LHCN-M2 (cell line): ENCODE data around the gene ASB13. TPM values are rescaled to one million over a fixed set of nuclear protein-coding genes. Genes with fewer than 3 reads are reported as not detected.
A peak's percentile ranks its signal among the peaks of the same experiment; 100 is the strongest.
"Not testable (repeated sequence)": the region's sequence is repeated elsewhere in the genome, so short reads cannot be mapped to it uniquely, and the experiment has no call there.

Experiments
- DNase-seq: peaks from one replicate; pipeline ENCODE4 v3.0.0-alpha.2; 2012; ENCODE audit warnings: low read depth
- total RNA-seq: library from RNA; depleted of rRNA; stranded (reverse); fragments of >200 nt; gene quantifications from 2 replicates; pipeline ENCODE4 v1.2.3, GENCODE V29; 2014

The ASB13 gene
- total RNA-seq, 1 experiment from 2014 or later, result 9.5 TPM

DNA sequence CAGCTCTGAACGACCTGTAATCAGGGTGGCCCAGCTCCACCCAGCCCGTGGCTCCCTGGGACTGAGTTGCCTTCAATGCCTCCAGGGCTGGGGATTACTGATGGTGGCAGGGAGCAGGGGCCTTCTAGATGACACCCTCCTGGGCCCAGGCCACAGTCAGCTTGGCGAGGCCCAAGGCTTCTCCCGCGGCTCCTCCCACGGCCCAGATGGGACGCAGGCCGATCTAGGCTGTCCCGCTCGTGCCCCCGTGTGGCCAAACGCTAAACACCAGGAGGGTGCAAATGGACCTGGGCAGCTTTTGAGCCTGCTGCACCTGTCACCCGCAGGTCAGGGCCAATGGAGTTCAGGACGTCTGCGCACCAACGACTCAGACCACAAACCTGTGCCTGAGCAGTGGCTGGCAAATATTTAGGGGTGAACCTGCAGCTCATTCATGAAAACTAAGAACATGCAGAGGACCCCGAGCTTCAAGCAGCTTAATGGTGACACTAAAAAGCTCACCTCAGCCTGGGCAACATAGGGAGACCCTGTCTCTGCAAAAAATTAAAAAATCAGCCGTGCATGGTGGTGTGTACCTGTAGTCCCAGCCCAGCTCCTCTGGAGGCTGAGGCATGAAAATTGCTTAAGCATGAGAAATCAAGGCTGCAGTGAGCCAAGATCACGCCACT lies 43.2 kb downstream of the ASB13 start:
- DNase-seq, result peak; percentile 74

DNA sequence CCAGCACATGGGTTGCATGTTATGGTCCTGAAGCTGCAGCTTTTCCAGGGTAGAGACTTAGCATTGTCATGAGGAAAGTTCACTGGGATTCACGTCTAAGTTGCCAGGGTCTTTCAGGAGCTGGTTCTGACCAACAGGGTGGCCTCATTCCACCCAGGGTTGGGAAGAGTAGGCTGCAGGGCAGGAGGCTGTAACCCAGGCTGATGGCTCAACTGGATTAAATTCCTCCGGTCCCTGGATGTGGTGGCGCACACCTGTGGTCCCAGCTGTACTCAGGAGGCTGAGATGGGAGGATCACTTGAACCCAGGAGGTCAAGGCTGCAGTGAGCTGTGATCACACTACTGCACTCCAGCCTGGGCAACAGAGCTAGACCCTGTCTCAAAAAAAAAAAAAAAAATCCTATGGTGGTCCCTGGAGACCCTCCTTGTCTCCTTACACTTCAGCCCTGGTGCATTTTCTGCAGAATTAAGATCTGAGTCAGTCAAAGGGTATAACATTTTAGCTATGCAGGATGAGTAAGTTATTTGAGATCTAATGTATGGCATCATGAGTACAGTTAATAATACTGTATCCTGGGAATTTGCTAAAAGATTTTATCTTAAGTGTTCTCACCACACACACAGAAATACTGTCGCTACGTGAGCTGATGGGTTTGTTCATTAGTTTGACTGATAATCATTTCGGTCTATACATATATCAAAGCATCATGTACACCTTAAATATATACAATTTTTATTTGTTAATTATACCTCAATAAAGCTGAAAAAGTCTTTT lies 44.0 kb downstream of the ASB13 start:
- DNase-seq, result no peak

DNA sequence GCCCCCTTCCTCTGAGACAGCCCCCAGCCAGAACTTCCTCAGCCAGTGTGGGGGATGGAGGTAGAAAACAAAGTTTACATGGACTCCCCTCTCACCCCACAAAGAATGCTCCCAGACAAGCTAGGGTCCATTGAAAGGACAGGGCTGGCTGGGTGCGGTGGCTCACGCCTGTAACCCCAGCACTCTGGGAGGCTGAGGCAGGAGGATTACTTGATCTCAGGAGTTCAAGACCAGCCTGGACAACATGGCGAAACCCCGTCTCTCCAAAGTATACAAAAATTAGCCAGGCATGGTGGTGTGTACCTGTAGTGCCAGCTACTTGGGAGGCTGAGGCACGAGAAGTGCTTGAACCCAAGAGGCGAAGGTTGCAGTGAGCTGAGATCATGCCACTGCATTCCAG lies 45.0 kb downstream of the ASB13 start:
- DNase-seq, result not testable (repeated sequence)

DNA sequence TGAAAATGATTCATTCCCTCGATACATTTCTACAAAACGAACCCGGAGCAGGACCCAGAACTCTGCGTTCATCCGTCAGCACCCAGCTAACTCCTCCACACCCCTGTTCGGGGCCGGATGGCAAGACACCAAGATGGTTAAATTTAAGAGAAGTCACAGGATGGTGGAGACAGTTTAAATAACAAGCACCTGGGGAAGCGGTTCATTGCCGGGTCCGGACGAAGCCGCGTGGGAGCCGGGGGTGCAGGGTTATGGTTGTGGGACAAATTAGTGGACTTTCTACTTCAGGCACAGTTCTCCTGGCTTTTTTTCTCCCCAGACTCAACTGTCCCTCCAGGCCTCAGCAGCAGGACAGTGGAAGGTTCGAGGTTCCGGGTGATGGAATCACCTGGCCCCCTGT lies 45.4 kb downstream of the ASB13 start:
- DNase-seq, result no peak

DNA sequence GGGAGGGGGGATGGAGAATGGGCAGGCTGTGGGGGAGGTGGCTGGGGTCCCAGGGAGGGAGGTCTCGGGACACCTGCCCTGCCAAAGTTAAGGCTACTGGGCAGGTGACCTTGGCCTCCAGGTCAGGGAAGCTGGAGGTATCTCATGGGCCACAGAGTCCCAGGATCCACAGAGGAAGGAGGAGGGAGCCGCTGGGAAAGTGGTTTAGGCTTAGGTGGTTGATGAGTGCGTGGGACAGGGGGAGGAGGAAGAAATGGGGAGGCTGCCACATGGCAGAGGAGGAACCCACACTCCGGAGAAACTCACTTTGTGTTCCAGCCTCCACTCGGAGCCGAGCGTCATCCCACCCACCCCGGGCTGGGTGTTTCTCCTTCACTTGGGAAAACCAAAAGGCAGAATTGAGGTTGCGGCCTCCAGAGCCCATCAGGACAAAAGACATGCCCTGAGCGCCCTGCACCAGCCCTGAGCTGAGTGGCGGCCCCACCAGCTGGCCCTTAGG lies 46.1 kb downstream of the ASB13 start:
- no peak for DNase-seq

DNA sequence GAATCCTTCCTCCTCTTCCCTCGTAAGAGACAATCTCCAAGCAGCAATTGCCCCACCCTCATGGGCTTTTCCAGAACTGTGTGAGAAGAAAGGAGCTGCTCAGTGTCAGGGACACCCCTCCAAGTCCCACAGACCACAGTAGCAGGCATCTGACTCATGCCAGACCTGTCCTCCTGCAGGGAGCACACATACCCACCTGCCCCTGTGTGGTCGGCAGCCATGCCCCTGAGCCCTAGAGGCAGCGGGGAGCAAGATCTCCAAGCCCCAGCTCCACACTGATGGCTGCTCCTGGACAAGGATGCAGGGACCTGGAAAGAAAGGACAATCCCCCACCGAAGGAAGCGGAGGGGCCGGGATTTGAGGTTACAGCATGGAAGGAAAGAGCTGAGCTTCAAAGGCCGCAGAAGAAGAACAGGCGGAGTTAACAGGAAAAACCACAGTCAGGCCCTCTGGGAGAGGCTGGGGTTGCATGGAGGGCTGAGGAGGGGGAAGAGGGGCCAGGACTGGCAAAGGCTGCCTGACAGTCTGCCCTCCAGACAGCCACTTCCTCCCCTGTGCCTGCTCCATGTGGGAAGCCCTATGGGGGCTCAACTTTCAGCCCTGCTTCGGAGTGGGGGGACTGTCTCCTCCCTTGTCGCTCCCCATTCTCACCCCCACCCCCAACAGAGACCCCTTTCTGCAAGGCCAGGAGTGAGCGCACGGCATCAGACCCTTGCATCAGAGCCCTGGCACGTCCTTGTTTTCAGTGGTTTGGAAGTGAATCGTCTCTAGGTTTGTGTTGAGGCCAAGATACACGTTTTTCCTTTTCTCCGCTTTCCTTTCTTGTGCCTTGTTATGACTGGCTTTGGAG lies 46.8 kb downstream of the ASB13 start:
- no peak for DNase-seq

DNA sequence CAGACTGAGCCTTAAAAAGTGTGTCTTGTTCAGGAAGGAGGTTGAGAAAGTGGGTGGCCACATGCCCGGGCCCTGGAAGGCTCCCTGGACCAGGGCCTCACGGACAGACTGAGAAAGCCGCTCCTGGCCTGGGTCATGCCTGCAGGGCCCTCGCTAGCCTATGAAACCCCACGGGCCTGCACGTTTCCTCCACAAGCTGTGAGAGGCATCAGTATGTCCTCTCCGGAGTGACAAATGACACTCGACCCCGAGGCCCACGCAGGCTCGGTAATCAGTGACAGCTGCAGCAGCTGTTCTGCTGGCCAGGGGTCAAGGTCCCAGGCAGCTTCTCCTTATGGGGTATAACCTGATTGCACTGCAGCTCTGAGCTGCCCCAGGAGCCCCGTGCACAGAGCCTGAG lies 47.6 kb downstream of the ASB13 start:
- no peak for DNase-seq

DNA sequence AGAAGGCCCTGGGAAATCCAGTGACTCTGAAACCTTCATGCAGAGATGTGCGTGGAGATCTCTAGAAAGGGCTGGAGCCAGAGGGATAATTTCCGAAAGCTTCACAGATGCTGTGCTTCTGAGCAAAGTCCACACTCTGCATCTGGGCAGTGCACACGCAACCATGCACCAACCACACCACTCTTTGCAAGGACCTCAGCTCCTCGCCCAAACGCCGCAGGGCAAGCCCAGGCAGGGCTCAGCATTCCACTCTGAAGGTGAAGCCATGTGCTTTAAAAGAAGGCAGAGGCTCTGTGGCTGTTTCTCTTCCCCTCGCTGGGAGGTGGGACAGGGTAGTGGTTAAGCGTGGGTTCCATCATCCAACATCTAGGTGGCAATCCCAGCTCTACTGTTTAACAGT lies 48.4 kb downstream of the ASB13 start:
- DNase-seq, result no peak

DNA sequence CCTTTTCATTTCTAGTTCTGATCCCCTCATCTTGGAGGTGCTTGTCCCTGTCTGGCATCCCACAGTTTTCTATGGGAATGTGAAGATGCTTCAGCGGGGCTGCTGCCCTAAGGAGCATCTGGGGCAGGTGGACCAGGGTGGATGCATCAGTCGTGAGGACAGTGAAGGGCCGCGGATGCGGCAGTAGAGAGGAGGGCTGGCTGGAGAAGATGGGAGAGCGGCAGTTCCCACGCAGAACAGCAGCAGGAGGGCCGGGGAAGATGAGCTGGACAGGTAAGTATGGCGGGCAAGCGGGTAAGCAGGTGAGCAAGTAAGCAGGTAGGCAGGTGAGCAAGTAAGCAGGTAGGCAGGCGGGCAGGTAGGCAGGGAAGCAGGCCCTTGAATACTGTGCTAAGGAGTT lies 48.9 kb downstream of the ASB13 start:
- no peak for DNase-seq

DNA sequence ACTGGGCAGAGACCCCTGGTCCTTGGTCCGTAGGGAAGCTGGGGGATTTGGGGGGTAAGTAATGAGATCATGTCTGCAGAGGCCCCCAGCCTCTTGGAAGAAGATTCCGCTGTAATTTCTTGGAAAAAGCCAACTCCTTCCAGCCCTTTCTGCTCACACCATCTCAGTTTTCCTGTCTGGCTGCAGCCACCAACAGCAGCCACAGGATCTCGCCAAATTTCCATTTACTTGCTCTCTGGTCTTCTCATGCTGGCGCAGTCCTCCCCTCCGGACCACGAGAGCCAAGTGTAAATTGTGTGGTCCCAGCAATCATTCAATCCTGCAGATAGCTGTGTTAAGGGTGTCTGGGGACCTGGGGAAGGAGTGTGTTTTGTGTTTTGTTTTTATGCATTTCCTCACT lies 49.6 kb downstream of the ASB13 start:
- DNase-seq, result no peak

DNA sequence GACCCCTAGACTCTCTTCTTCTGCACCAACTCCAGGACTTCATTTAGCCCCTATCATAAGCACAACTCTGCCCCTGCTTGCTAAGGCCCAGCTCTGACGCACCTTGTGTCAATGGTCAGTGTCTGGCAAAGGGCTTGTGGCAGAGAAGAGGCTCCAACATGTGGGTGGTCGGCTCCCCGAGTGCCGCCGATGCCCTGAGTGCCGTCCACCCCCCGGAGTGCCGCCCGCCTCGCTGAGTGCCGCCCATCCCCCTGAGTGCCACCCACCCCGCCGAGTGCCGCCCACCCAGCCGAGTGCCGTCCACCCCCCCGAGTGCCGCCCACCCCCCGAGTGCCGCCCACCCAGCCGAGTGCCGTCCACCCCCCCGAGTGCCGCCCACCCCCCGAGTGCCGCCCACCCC lies 50.3 kb downstream of the ASB13 start:
- no peak for DNase-seq

DNA sequence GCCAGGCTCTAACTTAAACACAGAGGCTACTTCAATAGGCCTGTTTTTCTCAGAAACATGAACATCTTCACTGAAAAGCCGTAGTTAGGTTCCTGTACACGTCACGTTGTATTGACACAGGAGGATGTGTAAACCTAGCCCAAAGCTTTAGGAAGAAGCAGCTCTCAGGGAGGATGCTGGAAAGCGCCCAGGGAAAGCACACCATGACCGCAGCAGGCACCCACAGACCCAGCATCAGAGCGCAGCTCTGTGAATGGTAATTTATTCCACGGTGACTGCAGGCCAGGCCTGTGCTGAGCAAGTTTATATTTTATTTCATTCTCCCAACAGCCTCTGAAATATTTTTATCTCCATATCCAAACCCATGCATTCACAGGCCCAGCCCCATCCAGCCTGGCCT lies 51.1 kb downstream of the ASB13 start:
- DNase-seq, result no peak

DNA sequence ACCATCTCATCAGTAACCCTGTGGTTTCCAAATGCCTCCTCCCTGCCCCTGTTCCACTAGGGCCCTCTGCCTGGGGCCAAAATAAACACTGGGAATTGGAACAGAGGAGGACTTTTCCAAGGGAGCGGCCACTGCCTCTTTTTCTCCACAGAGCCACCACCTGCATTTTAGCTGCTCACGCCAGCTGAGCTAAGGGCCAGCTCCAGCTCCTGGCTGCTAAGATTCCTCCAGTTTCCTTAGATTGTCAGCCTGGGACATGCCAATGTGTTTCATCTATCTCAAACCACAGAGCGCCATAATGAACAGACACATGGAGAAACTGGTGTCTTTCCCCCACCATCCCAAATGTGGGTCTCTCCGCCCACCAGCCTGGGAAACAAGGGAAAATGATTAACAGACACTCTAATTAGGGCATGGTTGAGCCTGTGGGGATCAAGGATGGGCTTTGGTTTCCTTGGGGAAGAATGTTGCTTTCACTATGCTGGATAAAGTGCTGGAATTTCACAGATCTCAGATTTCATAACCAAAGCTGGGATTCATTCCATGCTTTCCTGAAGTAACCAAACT lies 52.2 kb downstream of the ASB13 start:
- DNase-seq, result peak; percentile 26

DNA sequence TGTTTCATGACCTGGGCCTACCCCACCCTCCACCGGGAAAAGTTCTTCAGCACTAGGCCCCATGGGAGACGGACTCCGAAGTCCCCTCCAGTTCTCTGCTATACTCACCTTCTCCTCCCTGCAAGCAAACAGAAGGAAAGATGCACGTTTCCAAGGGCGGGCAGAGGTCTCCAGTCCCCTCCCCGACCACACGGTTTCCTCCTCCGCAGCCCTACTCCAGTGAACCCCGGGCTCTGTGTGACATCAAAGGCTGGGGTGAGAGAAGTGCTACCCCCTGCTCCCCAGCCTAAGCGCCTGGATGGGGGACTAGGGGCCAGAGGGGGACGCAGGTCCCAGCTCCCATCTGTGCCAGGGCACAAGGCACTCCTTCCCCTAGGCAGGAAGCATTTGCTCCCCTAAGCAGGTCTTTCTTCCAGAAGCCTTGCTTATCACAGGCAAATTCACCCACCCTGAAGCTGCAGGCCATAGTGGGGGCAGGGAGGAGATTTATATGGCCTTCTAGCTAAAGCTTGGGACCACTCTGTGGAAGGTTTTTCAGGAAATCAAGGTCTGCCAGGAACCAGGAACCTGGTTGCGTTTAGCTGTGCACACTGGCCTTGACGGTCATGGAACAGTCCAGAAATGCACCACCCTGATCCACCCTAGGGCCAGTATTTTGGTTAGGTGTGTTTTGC lies 52.8 kb downstream of the ASB13 start:
- DNase-seq, result no peak

DNA sequence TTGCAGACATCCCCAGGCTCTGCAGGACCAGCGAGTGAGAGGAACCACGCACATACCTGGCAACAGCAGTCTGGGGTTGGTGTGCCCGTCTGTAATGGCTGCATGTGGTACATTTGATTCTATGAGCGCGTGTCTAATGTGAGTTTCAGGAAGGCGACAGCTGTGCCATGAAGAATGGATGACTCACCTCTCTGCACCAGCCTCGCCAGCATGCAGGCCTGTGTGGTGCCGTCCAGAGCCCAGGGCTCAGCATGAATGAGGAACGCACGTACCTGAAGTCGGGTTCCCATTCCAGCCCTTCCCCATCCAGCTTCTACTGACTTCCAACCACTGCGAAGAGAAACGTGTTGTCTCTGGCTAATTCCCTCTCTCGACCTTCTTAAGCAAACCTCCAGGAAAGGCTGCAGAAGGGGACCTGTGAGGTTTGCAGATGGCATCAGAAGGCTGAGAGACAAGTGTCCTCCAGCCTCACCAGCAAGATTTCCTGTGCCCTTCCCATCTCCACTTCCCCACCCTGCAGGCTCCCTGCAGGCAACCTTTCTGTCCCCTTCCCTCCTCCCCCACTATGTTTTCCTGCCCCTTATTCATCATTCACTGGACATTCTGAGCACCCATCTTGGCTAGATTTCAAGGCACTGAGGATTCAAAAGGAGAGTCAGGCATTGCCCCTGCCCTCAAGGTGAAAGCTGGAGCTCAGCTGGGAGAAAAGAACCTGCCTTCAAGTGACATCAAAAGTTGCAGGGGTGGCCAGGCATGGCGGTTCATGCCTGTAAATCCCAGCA lies 54.3 kb downstream of the ASB13 start:
- DNase-seq, result peak; percentile 77

DNA sequence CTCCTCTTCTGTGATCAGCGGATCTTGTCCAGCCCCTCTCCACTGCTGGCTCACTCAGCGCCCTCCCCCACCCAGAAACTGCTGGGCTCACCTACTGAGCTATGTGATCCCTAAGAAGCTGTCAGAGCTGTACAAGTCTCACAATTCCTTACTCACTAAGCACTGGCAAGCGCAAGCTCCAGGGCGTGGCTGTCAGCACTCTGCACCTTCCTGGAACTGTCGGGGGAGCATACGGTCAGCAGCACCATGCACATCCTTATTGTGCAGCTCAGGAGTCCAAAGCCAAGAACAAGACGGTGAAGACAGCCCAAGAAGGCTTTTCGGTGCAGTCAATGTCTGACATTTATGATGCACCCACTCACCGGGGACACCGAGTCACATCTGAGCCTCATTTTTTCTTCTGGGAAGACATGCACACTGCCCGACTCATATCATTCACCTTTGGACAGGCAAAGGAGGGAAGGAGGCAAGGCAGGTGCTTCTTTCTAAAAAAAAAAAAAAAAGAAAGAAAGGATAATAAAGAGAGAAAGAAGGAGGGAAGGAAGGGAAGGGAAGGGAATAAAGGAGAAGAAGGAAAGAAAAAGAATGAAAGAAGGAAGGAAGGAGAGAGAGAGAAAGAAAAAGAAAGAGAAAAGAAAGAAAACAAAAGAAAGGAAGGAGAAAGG lies 56.3 kb downstream of the ASB13 start:
- no peak for DNase-seq

DNA sequence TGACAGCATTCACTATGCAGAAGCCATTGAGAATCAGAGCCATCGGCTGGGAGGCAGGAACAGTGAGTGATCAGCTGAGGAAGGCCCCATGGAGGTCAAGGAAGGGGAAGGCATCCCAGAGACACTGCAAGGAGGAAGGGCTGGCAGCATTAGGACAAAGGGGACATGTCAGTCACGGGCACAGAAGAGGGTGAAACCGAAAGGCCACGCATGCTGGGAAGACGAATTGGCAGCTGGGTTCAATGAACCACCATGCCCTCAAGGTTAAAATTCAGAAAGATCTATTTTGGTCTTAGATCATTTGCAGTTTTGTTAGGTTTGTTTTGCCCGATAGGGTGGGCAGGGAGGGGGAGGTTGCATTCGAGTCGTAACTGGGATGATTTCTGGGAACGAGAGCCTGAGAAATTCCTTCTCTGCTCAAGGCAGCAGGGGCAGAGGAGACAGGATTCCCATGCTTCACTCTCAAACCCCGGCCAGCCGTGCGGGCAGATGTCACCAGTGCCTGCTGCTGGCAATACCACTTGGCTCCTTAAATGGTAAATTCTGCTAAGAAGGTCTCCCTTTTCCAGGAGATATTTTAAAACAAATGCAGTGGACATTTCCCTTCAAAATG lies 57.7 kb downstream of the ASB13 start:
- no peak for DNase-seq

DNA sequence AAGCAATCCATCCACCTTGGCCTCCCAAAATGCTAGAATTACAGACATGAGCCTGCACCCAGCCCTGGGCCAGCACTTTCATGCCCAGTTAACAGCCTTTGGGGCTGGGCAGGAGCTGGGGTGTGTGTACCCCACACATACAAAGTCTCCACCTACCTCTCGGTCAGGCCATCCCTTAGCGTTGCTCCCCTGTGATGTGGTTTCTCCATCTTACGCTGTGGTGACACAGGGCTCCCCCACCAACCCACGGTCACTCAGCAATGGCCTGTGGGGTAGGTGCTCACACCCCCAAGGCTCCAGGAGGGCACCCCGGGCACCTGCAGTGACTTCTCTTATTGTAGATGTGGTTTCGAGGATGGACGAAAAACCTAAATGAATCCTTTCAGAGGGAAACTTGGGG lies 58.8 kb downstream of the ASB13 start:
- DNase-seq, result no peak

DNA sequence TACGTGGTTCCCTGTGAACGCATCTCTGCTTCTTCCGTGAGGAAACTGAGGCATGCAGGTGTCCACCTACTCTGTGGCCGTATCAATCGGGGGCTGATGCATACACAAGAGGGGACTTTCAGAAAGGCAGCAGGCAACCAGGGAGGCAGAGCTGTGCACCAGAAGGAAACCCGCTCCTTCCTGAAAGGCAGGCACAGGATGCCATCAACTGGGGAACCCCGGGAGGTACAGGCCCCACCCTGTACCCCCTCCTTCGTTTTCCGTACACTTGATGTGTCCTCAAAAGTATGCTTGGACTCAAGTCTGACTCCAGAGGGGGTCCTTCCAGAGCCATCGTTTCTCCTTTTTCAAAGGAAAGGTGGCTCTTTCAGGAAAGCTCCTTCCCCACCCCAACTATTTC lies 59.5 kb downstream of the ASB13 start:
- DNase-seq, result no peak

DNA sequence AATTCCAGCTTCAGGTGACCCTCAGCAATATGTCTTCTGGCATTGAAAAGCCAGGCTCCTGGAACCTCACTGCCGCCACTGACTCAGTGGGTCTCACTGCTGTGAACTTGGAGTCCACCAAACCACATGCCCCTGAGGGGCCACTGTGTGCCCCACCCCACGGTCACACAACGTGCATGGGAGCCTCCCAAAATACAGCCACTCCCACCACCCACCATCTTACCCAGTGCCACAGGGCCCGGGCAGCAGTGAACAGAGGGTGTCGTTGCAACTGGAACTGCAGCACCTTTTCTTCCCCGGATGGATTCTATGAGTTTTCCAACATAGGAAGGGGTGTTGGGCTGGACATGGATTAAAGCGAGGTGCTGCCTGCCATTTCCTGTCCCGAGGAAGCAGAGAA lies 60.1 kb downstream of the ASB13 start:
- DNase-seq, result no peak
